Activated naive CD8-positive, alpha-beta T cell treated with anti-CD3 and anti-CD28 coated beads for 36 hours (primary cell): Measurements from ENCODE around the gene BZW1. TPM values are rescaled to one million over a fixed set of nuclear protein-coding genes. Genes with fewer than 3 reads are reported as not detected.

Experiments
- DNase-seq: peaks from one replicate; pipeline ENCODE4 v3.0.0; 2021
- H3K27ac Mint-ChIP-seq: one replicate; pipeline ENCODE4 v1.8.0; 2022; ENCODE audit warnings: mild to moderate bottlenecking, moderate library complexity, mixed read lengths
- H3K27me3 Mint-ChIP-seq: one replicate; pipeline ENCODE4 v1.8.0; 2022; ENCODE audit warnings: mild to moderate bottlenecking, mixed read lengths
- H3K36me3 Mint-ChIP-seq: one replicate; pipeline ENCODE4 v1.8.0; 2021; ENCODE audit warnings: mild to moderate bottlenecking, mixed read lengths
- H3K4me1 Mint-ChIP-seq: one replicate; pipeline ENCODE4 v1.8.0; 2021; ENCODE audit warnings: mixed read lengths
- H3K4me3 Mint-ChIP-seq: one replicate; pipeline ENCODE4 v1.8.0; 2022; ENCODE audit warnings: mild to moderate bottlenecking, moderate library complexity, mixed read lengths
- H3K9me3 Mint-ChIP-seq: one replicate; pipeline ENCODE4 v1.8.0; 2022; ENCODE audit warnings: mixed read lengths
- total RNA-seq, 2 experiments: library from RNA; stranded (reverse); gene quantifications; one replicate each; pipeline ENCODE4 v1.2.3, GENCODE V29; 2021

BZW1 gene
- 100 to 1,000 TPM; 549 to 557 TPM for total RNA-seq

DNA sequence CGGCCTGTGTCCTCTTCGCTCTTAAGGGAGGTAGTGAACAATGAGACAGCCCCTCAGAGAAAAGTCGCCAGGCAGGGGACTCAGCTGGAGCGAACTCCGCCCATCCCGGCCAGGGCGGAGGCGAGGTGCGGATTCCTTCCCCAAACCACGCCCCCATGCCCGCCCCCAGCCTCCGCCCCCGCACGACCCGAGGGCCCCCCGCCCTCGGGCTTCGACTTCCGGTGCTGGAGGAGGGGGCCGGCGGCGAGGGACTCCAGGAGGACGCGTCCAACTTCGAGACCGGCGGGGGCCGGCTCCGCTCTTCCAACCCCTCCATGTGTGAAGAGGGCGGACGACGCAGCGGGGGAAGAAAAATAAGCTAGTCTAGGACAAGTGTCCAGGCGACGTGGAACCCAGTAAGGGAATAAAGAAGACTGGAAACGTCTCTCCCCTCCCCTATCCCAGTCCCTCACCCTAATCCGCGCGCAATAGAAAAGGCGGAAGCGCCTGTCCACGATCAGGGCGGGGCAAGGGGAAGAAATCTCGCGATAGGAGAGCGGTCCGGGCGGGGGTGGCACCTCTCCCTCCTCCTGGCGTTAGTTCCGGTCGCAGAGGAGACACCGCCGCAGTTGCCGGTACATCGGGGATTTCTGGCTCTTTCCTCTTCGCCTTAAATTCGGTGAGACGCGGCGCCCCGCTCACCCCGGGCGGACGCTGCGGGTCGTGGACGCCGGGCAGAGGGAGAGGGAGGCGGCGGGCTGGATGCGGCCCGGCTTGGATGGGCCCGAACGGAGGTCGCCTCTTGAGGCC, at the start of gene BZW1:
Gene BZW1, plus strand, starts transcription at position 578 of the 789 bp plus-strand sequence. CDS start 1,308 bp downstream, outside the sequence.
- Mint-ChIP-seq H3K9me3 (no peaks in the 10 kb centered on the region), H3K27ac (peak within 1 kb of the TSS; percentile 98), H3K4me3 (peak within 1 kb of the TSS; percentile 99), H3K36me3 (peaks cover 40% of the 10 kb centered on the region), H3K27me3 (no peaks in the 10 kb centered on the region), H3K4me1 (peaks cover 50% of the 10 kb centered on the region)
- DNase-seq = peak; percentile 95

DNA sequence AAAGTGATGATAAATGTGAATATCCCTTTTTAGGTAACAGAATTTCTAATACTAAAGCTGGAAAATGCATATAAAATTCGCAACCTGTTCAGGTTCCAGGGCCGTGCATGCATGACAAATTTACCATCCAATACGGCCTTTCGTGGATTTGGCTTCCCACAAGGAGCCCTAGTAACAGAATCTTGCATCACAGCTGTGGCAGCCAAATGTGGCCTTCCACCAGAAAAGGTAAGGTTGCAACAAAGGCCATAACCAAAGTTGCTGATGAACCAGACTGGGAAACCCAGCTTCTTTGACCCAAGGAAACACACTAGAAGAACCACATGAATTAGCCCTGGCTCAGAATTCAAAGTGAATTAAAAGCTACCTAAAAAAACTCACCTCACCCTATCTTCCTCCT, 49.6 kb upstream of the BZW1 start:
- H3K4me1 Mint-ChIP-seq = peaks cover 27% of the 10 kb centered on the region
- no peak for DNase-seq
- H3K27ac Mint-ChIP-seq = no peak overlapping the region
- H3K27me3 Mint-ChIP-seq = peaks cover 3% of the 10 kb centered on the region
- no peaks in the 10 kb centered on the region for H3K36me3 Mint-ChIP-seq
- no peak overlapping the region for H3K4me3 Mint-ChIP-seq
- no peaks in the 10 kb centered on the region for H3K9me3 Mint-ChIP-seq

DNA sequence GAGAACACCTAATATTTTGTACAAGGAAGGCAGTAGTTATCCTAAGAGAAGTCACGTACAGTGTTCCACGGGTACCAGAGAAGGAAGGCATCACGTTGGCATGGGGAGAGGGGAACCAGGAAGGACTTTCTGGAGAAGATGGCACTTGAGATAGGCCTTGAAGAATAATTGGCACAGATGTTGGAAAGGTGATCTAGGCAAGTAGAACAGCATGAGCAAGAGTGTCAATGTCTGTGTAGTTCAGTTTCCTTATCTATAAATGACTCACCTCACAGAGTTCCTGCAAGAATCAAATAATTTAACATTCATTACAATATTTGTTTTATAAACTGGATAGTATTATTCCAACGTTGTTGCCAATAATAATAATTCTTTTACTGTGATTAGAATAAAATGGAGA, 48.3 kb upstream of the BZW1 start:
- no peak overlapping the region for H3K4me3 Mint-ChIP-seq
- peaks cover 27% of the 10 kb centered on the region for H3K4me1 Mint-ChIP-seq
- no peak for DNase-seq
- H3K27ac Mint-ChIP-seq = no peak overlapping the region
- no peaks in the 10 kb centered on the region for H3K36me3 Mint-ChIP-seq
- H3K9me3 Mint-ChIP-seq = no peaks in the 10 kb centered on the region
- H3K27me3 Mint-ChIP-seq = peaks cover 3% of the 10 kb centered on the region

DNA sequence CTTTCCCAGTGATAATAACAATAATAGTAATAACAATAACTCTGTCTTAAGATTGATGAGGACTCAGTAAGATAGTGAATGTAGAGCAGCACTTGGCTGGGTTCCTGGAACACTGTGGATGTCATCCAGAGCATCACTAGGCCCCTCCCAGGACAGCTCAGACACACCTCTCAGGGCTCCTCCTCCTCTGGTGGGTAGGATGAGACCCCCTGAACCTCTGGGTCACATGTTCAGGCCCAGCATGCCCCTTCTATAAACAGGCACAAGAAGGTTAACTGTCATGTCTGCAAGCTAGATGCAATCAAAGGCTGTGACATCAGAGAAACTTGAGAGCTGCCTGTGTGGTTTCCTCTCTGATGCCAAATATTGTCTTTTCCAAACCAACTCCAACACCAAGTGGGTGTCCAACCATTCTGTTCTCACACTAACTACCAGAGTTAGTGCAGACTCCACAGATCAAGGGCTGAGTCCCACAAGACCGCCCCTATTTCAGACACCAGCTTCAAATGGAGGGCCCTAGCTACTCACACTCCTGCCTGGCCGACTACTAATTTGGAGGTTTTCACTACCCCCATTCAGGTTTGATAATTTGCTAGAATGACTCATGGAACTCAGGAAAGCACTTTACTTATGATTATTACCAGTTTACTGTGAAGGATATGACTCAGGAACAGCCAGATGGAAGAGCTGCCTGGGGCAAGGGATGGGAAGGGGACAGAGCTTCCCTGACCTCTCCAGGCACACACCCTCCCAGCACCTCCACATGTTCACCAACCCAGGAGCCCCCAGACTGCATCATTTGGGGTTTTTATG, 46.4 kb upstream of the BZW1 start:
- peaks cover 27% of the 10 kb centered on the region for H3K4me1 Mint-ChIP-seq
- peaks cover 3% of the 10 kb centered on the region for H3K27me3 Mint-ChIP-seq
- H3K4me3 Mint-ChIP-seq = no peak overlapping the region
- H3K9me3 Mint-ChIP-seq = no peaks in the 10 kb centered on the region
- peak overlapping the region; percentile 80 for H3K27ac Mint-ChIP-seq
- peak; percentile 59 for DNase-seq
- no peaks in the 10 kb centered on the region for H3K36me3 Mint-ChIP-seq

DNA sequence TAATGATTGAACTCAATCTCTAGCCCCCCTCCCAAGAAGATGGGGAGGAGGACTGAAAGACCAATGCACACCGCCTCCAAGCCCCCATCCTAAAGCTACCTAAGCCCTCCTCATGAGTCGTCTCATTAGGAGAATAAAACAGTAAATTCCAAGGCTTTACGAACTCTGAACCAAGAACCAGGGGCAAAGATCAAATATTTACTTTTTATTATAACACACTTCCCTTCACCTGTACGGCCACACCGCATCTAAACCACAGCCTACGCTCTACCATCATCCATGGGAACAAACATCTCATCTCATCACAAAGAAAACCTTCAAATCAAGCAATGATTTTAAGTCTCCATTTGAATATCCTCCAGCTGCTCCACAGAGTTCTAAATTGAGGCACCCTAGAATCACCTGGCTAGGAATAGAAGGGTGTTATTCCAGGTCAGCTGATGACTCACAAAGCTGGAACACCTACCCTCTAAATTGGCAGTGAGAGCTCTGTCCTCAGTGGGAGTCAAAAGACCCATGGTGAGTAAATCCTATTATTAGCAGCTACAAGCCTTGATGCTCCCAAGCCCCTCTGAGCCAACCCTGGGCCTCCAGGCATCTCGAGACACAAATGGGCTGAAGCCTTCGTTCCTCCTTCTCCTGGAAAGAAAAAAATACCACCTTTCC, 45.6 kb upstream of the BZW1 start:
- Mint-ChIP-seq H3K4me3 (no peak overlapping the region), H3K27ac (peak overlapping the region; percentile 80), H3K27me3 (peaks cover 3% of the 10 kb centered on the region), H3K9me3 (no peaks in the 10 kb centered on the region), H3K4me1 (peaks cover 27% of the 10 kb centered on the region), H3K36me3 (no peaks in the 10 kb centered on the region)
- no peak for DNase-seq

DNA sequence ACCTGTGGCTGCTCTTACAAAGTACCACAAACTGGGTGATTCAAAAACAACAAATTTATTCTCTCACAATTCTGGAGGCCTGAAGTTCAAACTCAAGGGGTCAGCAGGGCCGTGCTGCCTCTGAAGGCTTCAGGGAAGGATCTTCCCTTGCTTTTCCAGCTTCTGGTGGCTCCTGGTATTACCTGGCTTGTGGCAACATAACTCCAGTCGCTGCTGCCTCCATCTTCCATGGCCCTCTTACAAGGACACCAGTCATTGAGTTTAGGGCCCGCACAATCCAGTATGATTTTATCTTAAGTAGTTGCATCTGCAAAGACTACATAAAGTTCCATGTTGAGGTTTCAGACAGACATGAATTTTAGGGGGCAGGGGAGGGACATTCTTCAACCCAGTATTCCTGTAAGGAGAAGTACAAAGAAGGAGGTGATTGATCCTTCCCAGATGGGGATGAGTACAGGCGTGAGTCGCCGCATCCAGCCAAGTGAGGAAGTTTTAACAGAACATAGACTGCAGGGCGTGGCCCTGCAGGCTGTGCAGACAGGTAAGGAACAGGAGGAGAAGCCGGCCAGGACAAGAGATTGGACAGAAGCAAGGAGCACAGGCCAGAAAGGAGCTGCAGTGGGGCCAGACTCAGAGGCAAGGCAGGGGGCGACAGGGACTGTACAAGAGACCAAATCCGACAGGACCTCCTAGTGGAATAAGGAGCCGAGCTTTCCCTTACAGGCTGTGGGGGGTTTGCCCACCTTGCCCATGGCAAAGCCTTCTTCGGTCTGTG, 44.4 kb upstream of the BZW1 start:
- H3K9me3 Mint-ChIP-seq = no peaks in the 10 kb centered on the region
- DNase-seq = no peak
- no peak overlapping the region for H3K27ac Mint-ChIP-seq
- peaks cover under 1% of the 10 kb centered on the region for H3K36me3 Mint-ChIP-seq
- peaks cover 27% of the 10 kb centered on the region for H3K4me1 Mint-ChIP-seq
- peaks cover 3% of the 10 kb centered on the region for H3K27me3 Mint-ChIP-seq
- H3K4me3 Mint-ChIP-seq = no peak overlapping the region

DNA sequence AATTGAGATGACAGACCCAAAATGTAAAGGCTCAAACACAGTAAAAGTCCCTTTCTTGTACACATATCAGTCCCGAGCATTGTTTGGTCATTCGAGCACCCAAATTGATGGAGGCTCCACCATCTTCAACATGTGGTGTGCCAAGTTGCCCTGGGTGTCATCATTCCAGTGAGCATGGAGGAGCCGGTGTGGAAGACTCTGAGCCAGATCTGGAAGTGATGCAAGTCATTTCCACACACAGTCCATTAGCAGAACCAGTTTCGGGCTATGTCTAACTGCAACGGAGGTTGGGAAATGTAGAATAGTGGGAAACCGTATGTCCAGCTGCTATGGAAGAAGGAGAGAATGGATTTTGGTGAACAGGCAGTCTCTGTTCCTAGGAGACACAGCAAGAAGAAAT, 40.9 kb upstream of the BZW1 start:
- Mint-ChIP-seq H3K4me3 (no peak overlapping the region), H3K36me3 (peaks cover 3% of the 10 kb centered on the region), H3K27me3 (no peaks in the 10 kb centered on the region), H3K27ac (no peak overlapping the region), H3K9me3 (peaks cover 7% of the 10 kb centered on the region), H3K4me1 (peaks cover 9% of the 10 kb centered on the region)
- DNase-seq = no peak

DNA sequence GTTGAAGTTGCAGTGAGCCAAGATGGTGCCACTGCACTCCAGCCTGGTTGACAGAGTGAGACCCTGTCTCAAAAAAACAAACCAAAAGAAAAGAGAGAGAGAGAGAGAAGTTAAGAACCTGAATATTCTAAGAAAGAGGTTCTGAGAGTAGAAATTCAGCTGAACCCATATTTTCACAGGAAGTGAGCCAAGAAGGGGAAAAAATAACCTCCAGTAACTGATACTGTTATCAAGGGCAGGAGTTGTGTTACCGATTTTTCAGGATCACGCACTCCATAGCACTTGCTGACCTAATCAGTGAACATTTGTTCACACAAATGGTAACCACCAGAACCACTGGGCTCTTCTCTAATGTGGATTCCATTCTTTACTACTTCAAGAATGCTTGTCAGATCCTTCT, 39.1 kb upstream of the BZW1 start:
- Mint-ChIP-seq H3K36me3 (peaks cover 3% of the 10 kb centered on the region), H3K27me3 (no peaks in the 10 kb centered on the region), H3K4me1 (peaks cover 5% of the 10 kb centered on the region), H3K9me3 (peaks cover 7% of the 10 kb centered on the region), H3K27ac (no peak overlapping the region), H3K4me3 (no peak overlapping the region)
- no peak for DNase-seq

DNA sequence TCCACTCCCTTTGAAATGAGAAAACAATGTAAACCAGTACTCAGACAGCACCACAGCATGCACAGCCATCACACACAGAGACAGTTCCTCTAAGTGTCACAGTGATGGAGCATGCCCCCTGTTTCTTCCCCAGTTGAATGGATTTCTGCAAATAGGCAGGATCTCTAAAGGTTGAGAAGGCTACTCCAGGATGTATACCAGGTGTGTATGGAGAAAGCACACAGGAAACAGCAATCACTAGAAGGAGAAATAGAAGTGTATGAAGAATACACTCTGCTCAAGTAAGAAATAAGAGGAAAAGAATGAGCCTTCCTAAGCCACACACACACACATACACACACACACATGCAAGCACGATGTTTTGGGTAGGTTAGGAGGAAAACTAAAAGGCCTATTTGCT, 38.6 kb upstream of the BZW1 start:
- Mint-ChIP-seq H3K27ac (no peak overlapping the region), H3K9me3 (peaks cover 7% of the 10 kb centered on the region)

DNA sequence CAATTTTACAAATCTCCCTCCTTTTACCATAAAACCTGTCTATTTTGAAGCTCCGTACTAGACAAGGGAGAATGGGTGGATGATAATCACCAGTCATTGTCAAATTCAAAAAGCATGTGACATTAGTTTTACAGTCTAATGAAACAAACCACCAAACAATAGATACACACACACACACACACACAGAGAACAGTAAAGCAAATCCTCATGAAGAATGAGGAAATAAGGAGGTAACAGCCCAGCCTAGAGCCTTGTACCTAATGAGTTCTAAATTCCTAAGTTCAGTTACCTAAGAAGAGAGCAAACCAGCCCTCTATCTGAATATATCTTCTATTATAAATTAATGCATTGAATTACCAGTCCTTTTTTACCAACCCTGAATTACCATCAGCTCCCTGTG, 36.8 kb upstream of the BZW1 start:
- DNase-seq = no peak
- peaks cover 5% of the 10 kb centered on the region for H3K4me1 Mint-ChIP-seq
- H3K4me3 Mint-ChIP-seq = no peak overlapping the region
- H3K36me3 Mint-ChIP-seq = peaks cover 3% of the 10 kb centered on the region
- H3K9me3 Mint-ChIP-seq = peaks cover 7% of the 10 kb centered on the region
- H3K27me3 Mint-ChIP-seq = no peaks in the 10 kb centered on the region
- H3K27ac Mint-ChIP-seq = no peak overlapping the region

More for the DNA sequence above, 38.6 kb upstream of the BZW1 start:
- no peak overlapping the region for H3K4me3 Mint-ChIP-seq
- no peaks in the 10 kb centered on the region for H3K27me3 Mint-ChIP-seq
- peaks cover 5% of the 10 kb centered on the region for H3K4me1 Mint-ChIP-seq
- no peak for DNase-seq
- H3K36me3 Mint-ChIP-seq = peaks cover 3% of the 10 kb centered on the region

DNA sequence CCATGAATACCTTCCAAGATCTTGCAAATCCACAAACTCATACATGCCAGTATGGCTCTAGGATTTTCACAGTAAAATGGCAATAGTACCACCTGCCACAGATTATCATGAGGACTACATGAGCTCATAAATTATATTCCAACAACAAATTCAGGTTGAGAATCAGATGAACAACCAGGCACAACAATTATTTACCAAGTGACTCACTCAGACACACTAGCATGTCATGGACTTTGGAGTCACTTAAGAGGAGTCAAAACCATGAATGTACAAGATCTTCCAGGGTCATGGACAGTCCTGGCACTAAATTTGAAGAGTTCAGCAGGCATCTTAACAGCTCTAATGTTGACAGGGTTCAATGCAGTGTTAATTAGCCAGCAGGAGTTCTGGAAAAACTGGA, 34.4 kb upstream of the BZW1 start:
- H3K9me3 Mint-ChIP-seq = peaks cover 7% of the 10 kb centered on the region
- no peak overlapping the region for H3K4me3 Mint-ChIP-seq
- H3K27ac Mint-ChIP-seq = no peak overlapping the region
- no peak for DNase-seq
- H3K27me3 Mint-ChIP-seq = no peaks in the 10 kb centered on the region
- H3K4me1 Mint-ChIP-seq = peaks cover 5% of the 10 kb centered on the region
- peaks cover 3% of the 10 kb centered on the region for H3K36me3 Mint-ChIP-seq

DNA sequence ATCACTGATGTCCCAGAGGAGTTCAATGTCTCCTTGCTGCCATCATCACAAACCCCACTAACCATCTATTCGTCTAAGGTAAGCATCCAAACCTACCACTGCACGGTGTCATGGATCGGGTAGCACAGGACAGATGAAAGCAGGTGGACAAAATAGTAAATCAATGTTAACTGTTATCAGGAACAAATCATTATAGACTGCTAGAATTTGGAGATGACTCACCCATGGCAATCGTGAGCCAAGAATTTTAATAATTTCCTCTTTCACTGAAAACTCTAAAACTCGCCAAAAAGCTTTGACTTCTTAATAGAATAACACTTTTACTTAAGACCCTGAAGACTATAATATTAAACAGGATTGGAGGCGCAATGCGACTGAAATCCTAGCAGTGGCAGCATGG, 33.7 kb upstream of the BZW1 start:
- Mint-ChIP-seq H3K36me3 (no peaks in the 10 kb centered on the region), H3K27me3 (no peaks in the 10 kb centered on the region), H3K9me3 (peaks cover 2% of the 10 kb centered on the region), H3K4me1 (no peaks in the 10 kb centered on the region), H3K27ac (no peak overlapping the region), H3K4me3 (no peak overlapping the region)
- DNase-seq = no peak

DNA sequence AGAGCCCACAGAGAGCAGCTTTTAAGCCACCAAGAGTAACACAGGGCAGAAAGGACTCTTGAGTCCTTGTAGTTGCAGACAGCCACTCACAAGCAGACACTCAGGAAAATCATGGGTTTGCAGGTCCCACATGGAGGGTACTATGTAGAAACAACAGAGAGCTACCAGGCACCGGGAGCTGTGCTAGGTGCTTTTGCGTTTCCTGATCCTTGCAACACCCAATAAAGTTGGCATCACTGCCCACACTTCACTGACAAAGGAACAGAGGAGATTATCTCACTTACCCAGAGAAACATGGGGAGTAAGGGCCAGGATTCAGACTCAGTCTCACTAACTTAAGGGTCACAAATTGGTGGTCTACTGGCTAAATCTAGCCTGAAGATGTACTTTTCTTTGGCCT, 32.5 kb upstream of the BZW1 start:
- Mint-ChIP-seq H3K27ac (no peak overlapping the region), H3K4me1 (no peaks in the 10 kb centered on the region), H3K27me3 (no peaks in the 10 kb centered on the region), H3K4me3 (no peak overlapping the region), H3K36me3 (no peaks in the 10 kb centered on the region), H3K9me3 (no peaks in the 10 kb centered on the region)
- DNase-seq = no peak

DNA sequence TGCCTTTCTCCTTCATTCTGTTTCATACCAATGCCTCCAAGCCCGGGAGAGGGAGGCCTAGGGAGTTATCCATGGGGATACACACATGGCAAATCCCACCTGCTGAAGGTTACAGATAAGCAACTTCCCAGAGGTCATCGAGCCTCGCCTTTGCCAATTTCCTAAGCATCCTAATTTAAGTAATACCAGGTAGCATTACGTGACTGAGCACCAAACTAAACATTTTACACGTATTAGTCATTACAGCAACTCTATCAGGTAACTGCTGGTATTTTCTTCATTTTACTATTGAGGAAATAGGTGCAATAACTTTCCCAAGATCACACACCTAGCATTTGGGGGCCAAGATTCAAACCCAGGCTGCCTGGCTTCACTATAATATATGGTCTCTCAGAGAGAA, 30.1 kb upstream of the BZW1 start:
- Mint-ChIP-seq H3K4me3 (no peak overlapping the region), H3K4me1 (no peaks in the 10 kb centered on the region), H3K9me3 (no peaks in the 10 kb centered on the region), H3K36me3 (no peaks in the 10 kb centered on the region), H3K27ac (no peak overlapping the region), H3K27me3 (no peaks in the 10 kb centered on the region)
- no peak for DNase-seq

DNA sequence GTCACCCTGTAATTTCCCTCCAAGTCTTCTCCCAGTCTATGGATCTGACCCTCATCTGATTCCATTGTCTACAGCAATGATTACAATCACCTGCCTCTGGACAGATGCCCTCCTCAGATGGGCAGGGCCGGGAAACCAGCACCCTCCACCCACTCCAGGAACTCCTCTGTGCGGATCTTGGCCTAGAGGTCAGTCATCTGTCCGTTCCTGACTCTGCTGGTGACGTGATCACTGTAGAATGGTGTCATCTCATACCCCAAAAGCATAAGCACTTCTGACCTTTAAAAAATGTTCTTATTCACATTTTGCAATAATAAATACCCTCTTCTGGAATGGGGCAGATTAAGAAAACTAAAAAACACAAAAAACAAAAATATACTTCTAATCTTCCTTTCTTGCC, 29.5 kb upstream of the BZW1 start:
- Mint-ChIP-seq H3K27me3 (no peaks in the 10 kb centered on the region), H3K4me3 (no peak overlapping the region), H3K36me3 (no peaks in the 10 kb centered on the region), H3K27ac (no peak overlapping the region), H3K4me1 (peaks cover 2% of the 10 kb centered on the region), H3K9me3 (no peaks in the 10 kb centered on the region)
- no peak for DNase-seq
